ENCODE results near the gene FZD8.

The FZD8 gene

GRCh38 chr10:35642793-35643114, 658 bp upstream of the FZD8 start:
- no peak overlapping the region for H3K9ac ChIP-seq
- no peaks in the 10 kb centered on the region for H3K36me3 ChIP-seq (ENCODE audit: control insufficient read depth, insufficient read depth, low read length)
- peak overlapping the region; percentile 78 for H2AFZ ChIP-seq
- H3K4me1 ChIP-seq, result peaks cover 4% of the 10 kb centered on the region
- TF ChIP-seq CTCF (IDR thresholded peaks at IDR 0.05), result no peak
- H3K9me3 ChIP-seq (ENCODE audit: control insufficient read depth, low read length), result no peaks in the 10 kb centered on the region
- peak overlapping the region; percentile 61 for H3K4me2 ChIP-seq (ENCODE audit: low read length)
- H3K27ac ChIP-seq, result peak overlapping the region; percentile 73
- H3K4me3 ChIP-seq (ENCODE audit: low read depth, low read length), result peak overlapping the region; percentile 52
- no peaks in the 10 kb centered on the region for H3K79me2 ChIP-seq
- no peaks in the 10 kb centered on the region for H3K27me3 ChIP-seq (ENCODE audit: control insufficient read depth, insufficient read depth, low read length)

GRCh38 chr10:35641676-35642034, 441 bp downstream of the FZD8 start:
- Histone ChIP-seq H3K9ac (peak overlapping the region; percentile 5), H3K27me3 (ENCODE audit: control insufficient read depth, insufficient read depth, low read length) (no peaks in the 10 kb centered on the region), H3K4me1 (peaks cover 4% of the 10 kb centered on the region), H3K9me3 (ENCODE audit: control insufficient read depth, low read length) (no peaks in the 10 kb centered on the region), H3K36me3 (ENCODE audit: control insufficient read depth, insufficient read depth, low read length) (no peaks in the 10 kb centered on the region), H2AFZ (peak overlapping the region; percentile 78), H3K4me2 (ENCODE audit: low read length) (peak overlapping the region; percentile 61), H3K4me3 (ENCODE audit: low read depth, low read length) (peak overlapping the region; percentile 52), H3K27ac (peak overlapping the region; percentile 73), H3K79me2 (no peaks in the 10 kb centered on the region)
- no peak for TF ChIP-seq CTCF (IDR thresholded peaks at IDR 0.05)

- Histone ChIP-seq H3K9ac (peak overlapping the region; percentile 5), H3K4me3 (ENCODE audit: low read depth, low read length) (peak overlapping the region; percentile 52), H3K4me1 (peaks cover 4% of the 10 kb centered on the region), H3K27me3 (ENCODE audit: control insufficient read depth, insufficient read depth, low read length) (no peaks in the 10 kb centered on the region), H3K9me3 (ENCODE audit: control insufficient read depth, low read length) (no peaks in the 10 kb centered on the region), H3K36me3 (ENCODE audit: control insufficient read depth, insufficient read depth, low read length) (no peaks in the 10 kb centered on the region), H3K4me2 (ENCODE audit: low read length) (peak overlapping the region; percentile 61), H3K27ac (peak overlapping the region; percentile 73), H3K79me2 (no peaks in the 10 kb centered on the region), H2AFZ (peak overlapping the region; percentile 78)
- no peak for TF ChIP-seq CTCF (IDR thresholded peaks at IDR 0.05)
Observed at GRCh38 chr10:35640951-35641675, 983 bp downstream of the FZD8 start.

- Histone ChIP-seq H2AFZ (peak overlapping the region; percentile 68), H3K36me3 (ENCODE audit: control insufficient read depth, insufficient read depth, low read length) (no peaks in the 10 kb centered on the region), H3K9ac (no peak overlapping the region), H3K4me1 (peaks cover 4% of the 10 kb centered on the region), H3K4me3 (ENCODE audit: low read depth, low read length) (peak overlapping the region; percentile 38), H3K9me3 (ENCODE audit: control insufficient read depth, low read length) (no peaks in the 10 kb centered on the region), H3K4me2 (ENCODE audit: low read length) (peak overlapping the region; percentile 71), H3K79me2 (no peaks in the 10 kb centered on the region), H3K27ac (no peak overlapping the region), H3K27me3 (ENCODE audit: control insufficient read depth, insufficient read depth, low read length) (no peaks in the 10 kb centered on the region)
- TF ChIP-seq CTCF (IDR thresholded peaks at IDR 0.05), result peak; percentile 38
Observed at GRCh38 chr10:35640474-35640873, 1.6 kb downstream of the FZD8 start.

Data from parathyroid adenoma (tissue), 2 donors.